HepG2 (cell line): ENCODE data around the gene MRPL36. TPM values are rescaled to one million over a fixed set of nuclear protein-coding genes. Genes with fewer than 3 reads are reported as not detected.

Experiments used
- ARNT2 ChIP-seq: sonication (generic); formaldehyde crosslinking; IDR thresholded peaks from 2 replicates; pipeline ENCODE4 v1.8.0; 2022; ENCODE audit warnings: mild to moderate bottlenecking, low read depth, missing genetic modification reagents, moderate library complexity
- ATF4 ChIP-seq, 2 experiments: fragments of 450-650 bp in 1 of 2; sonication (generic) in 1 of 2; formaldehyde crosslinking; IDR thresholded peaks; 2 replicates each; pipeline versions ENCODE4 v1.5.0 to v1.8.0; 2020 to 2022; ENCODE audit warnings: mild to moderate bottlenecking in 1 of 2, missing genetic modification reagents in 1 of 2
- E2F2 ChIP-seq: sonication (generic); formaldehyde crosslinking; IDR thresholded peaks from 2 replicates; pipeline ENCODE4 v1.4.0; 2020; ENCODE audit warnings: missing genetic modification reagents, borderline replicate concordance
- HINFP ChIP-seq: sonication (generic); formaldehyde crosslinking; IDR thresholded peaks from 2 replicates; pipeline ENCODE4 v1.4.0; 2020; ENCODE audit warnings: low read depth, mild to moderate bottlenecking, missing genetic modification reagents
- IRF1 ChIP-seq: sonication (generic); formaldehyde crosslinking; IDR thresholded peaks from 2 replicates; pipeline ENCODE4 v1.4.0; 2020; ENCODE audit warnings: low read depth, mild to moderate bottlenecking, missing genetic modification reagents
- NCOA1 ChIP-seq: sonication (generic); formaldehyde crosslinking; IDR thresholded peaks from 2 replicates; pipeline ENCODE4 v1.9.0; 2021; ENCODE audit warnings: missing genetic modification reagents
- PRDM4 ChIP-seq: sonication (generic); formaldehyde crosslinking; IDR thresholded peaks from 2 replicates; pipeline ENCODE4 v1.9.0; 2021; ENCODE audit warnings: missing genetic modification reagents, borderline replicate concordance
- SCMH1 ChIP-seq: sonication (generic); formaldehyde crosslinking; IDR thresholded peaks from 2 replicates; pipeline ENCODE4 v1.9.0; 2021; ENCODE audit warnings: missing genetic modification reagents, mild to moderate bottlenecking, borderline replicate concordance
- SIN3A ChIP-seq: IDR thresholded peaks from 2 replicates; pipeline ENCODE4 v1.6.1; 2011; ENCODE audit warnings: low read depth, mild to moderate bottlenecking, control low read depth, low read length, borderline replicate concordance
- SIX4 ChIP-seq: sonication (generic); formaldehyde crosslinking; IDR thresholded peaks from 2 replicates; pipeline ENCODE4 v1.4.0; 2020; ENCODE audit warnings: missing genetic modification reagents
- SMAD1 ChIP-seq: sonication (generic); formaldehyde crosslinking; IDR thresholded peaks from 2 replicates; pipeline ENCODE4 v1.4.0; 2020; ENCODE audit warnings: missing genetic modification reagents, low read depth, mild to moderate bottlenecking, borderline replicate concordance
- STAT5B ChIP-seq: sonication (generic); formaldehyde crosslinking; IDR thresholded peaks from 2 replicates; pipeline ENCODE4 v1.4.0; 2020; ENCODE audit warnings: missing genetic modification reagents
- UBTF ChIP-seq: sonication (generic); formaldehyde crosslinking; IDR thresholded peaks from 2 replicates; pipeline ENCODE4 v1.4.0; 2020; ENCODE audit warnings: mild to moderate bottlenecking, missing genetic modification reagents
- ZNF260 ChIP-seq: sonication (generic); formaldehyde crosslinking; IDR thresholded peaks from 2 replicates; pipeline ENCODE4 v1.4.0; 2020; ENCODE audit warnings: missing genetic modification reagents, low read depth, mild to moderate bottlenecking, borderline replicate concordance
- ZNF362 ChIP-seq: sonication (generic); formaldehyde crosslinking; IDR thresholded peaks from 2 replicates; pipeline ENCODE4 v1.4.0; 2020; ENCODE audit warnings: missing genetic modification reagents, mild to moderate bottlenecking, borderline replicate concordance
- ZNF615 ChIP-seq: sonication (generic); formaldehyde crosslinking; IDR thresholded peaks from 2 replicates; pipeline ENCODE4 v1.5.0; 2020; ENCODE audit warnings: mild to moderate bottlenecking, missing genetic modification reagents, borderline replicate concordance
- polyA plus RNA-seq, 8 experiments: library from polyadenylated mRNA; depleted of rRNA in 3 of 8; stranded (reverse) in 7 of 8; unstranded in 1 of 8; fragments of >200 nt; fragmentation: Illumina TruSeq in 4 of 8; extraction: Trizol in 4 of 8; gene quantifications; 2 replicates each; pipeline versions ENCODE4 v1.2.1 to v1.2.3, GENCODE V29; 2011 to 2016; ENCODE audit warnings: low read depth in 4 of 8, missing spikeins in 1 of 8, mixed read lengths in 1 of 8; ENCODE audit not compliant: insufficient read depth in 1 of 8
- total RNA-seq, 5 experiments: library from RNA; depleted of rRNA; stranded (reverse); fragments of >200 nt; fragmentation: Illumina TruSeq; extraction: Trizol; gene quantifications; 2 replicates each; pipeline ENCODE4 v1.2.3, GENCODE V29; 2016; ENCODE audit warnings: low read depth in 1 of 5

MRPL36 gene
- total and polyA plus RNA-seq, 2 of the 13 experiments (the other 11 are each of a cell fraction or from before 2014, with no cell fraction given) = 71.3 to 113 TPM

- TF ChIP-seq SIX4 (no peak), IRF1 (CRISPR knock-in tag) (no peak), NCOA1 (CRISPR knock-in tag) (no peak), STAT5B (CRISPR knock-in tag) (no peak), E2F2 (CRISPR knock-in tag) (peak; percentile 61; the same call in 1 of the 2 replicates), PRDM4 (no peak), HINFP (CRISPR knock-in tag) (peak; percentile 81; the same call in 1 of the 2 replicates), ZNF362 (0 out of 2 replicates have a peak, but pooled peaks have one; percentile 38), ARNT2 (CRISPR knock-in tag) (no peak), ZNF260 (CRISPR knock-in tag) (no peak), ZNF615 (CRISPR knock-in tag) (no peak), SIN3A (no peak), SCMH1 (CRISPR knock-in tag) (no peak), UBTF (CRISPR knock-in tag) (peak; percentile 94), SMAD1 (CRISPR knock-in tag) (peak; percentile 59; the same call in 1 of the 2 replicates), ATF4 (CRISPR knock-in tag; IDR thresholded peaks at IDR 0.05) (peak in 1 of 2 experiments; percentile 56; a peak in 1 of 4 replicates)
Observed at GRCh38 chr5:1801222-1801966, 1.8 kb upstream of the MRPL36 start, which contains the start of gene NDUFS6 (continued).
